Measurements from ENCODE around the gene CAPSL.
"Not testable (repeated sequence)": the region's sequence is repeated elsewhere in the genome, so short reads cannot be mapped to it uniquely, and the experiment has no call there.

CAPSL gene

DNA sequence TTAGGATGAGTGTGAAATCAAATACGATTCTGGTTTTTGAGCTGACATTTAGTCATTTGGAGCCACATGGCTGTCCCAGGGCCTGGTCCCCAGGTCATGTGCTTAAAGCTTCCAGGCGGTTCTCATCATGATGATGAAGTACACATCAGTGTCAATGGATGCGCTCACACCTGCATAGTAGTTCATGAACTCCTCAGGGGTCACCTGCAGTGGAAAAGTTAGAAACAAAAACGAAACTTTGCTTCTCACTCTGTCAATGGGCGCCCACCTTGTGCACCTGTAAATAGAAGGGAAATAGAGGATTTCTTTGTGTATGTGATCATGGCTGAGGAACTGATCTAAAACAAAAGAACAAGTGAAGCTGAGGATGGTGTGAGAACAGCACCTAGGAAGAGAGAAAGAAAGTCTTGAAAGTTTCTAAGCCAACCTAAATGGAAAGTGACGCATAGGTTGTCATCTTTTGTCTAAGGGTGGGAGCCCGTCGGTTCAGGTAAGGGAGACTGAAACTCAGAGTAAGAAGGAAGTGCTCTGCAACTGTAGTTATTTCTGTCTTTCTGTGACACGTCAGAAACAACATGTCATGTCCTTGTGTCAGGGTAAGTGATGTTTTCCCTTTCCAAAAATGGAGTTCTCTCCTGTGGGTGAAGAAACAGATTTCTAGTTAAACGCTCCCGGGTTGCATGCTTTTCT lies 33.8 kb downstream of the CAPSL start:
- no peak for DNase-seq

DNA sequence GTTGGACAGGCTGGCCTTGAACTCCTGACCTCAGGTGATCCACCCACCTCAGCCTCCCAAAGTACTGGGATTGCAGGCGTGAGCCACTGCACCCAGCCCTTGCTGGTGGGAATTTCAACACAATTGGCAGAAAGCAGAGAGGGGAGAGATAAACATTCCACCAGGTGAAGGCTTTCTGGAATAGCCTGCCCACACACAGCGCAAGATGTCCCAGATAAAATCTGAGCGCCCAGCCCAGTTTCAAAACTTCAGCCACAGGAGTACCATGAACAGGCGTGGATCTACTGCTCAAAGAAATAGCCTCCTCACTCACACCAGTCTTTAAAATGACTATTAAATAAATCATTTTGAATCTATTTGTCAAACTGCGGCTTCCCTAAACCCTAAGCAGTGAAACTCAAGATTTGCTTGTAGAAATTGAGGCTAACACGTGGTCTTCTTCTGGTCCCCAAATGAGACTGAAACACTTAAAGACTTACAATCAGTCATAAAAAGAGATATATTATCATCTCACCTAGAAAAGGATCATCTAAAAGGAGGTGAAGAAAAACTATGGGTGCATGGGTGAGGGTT lies 34.7 kb downstream of the CAPSL start:
- no peak for DNase-seq

DNA sequence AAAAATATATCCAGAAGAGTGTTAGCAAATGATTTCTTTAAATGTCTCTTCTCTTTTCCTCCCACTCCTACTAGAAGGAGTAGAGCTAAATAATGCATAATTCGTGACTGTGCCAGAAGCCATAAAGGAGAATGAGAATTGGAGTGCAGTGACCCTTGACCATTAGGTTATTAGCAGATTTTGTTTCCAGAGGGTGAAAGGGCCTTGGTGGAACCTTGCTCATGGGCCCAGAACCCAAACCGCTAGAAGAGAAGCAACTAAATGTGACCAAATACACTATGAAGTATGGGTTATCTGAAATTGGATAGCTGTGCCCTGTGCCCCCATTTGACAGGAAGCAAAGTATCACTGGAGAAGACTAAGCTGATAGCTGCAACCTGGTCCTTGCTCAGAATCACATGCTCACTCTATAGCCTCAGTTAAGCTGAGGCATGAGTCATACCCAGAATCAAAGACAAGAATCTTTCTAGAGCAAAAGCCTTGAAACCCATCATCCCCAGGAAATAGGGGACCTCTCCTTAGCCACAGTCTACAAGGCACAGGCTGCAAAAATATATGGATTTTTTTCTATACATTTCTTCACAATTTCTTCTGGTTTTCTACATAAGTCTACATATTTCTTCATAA lies 36.3 kb downstream of the CAPSL start:
- DNase-seq, result no peak

DNA sequence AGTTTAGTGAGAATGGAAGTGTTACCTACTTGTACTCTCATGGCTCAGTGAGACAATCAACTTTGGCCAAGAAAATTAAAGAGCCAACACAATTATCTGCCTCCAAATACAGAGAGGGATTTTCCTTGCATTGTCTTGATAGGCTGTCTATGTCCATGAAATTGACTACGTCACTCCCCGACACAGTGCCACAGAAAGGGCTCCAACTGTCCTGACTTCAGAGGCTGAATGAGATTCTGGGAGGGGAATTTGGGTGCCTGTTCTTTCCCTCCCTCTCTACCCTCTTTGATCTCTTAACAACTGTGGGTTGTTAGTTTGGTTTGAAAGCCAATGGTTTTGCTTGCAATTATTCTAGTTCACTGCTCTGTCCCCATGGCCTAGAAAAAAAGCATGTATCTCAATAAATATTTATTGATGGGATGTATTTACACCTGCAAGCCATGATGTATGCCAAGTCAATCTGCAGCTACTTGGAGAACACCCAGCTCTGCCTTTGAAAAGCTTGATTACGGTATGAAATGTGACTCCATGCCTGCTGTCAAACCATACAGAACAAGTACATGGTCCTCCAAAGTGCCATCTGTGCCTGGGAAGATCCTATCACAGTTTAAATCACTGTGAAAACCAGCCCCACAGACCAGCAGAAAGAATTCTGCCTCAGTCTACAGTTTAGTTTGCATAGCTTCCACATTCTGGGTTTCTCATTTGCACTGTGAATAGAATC lies 37.3 kb downstream of the CAPSL start:
- no peak for DNase-seq

DNA sequence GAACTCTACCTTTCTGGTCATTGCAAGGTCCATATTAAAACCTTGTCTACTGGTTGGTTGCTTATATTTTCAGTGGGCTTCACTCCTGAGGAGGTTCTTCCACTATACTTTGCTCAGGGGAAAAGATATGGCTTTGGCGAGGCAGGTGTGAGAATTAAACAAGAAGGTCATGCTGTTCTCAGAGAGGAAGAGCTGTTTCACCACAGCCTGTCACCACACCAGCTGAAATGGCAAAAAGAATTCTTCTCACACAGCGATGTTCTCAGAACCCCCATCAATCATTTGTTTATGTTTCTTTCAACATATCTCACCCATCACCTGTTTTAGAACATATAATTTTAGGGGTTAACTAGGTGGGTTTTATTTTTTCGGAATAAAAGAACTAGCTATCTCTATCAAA lies 38.6 kb downstream of the CAPSL start:
- no peak for DNase-seq

DNA sequence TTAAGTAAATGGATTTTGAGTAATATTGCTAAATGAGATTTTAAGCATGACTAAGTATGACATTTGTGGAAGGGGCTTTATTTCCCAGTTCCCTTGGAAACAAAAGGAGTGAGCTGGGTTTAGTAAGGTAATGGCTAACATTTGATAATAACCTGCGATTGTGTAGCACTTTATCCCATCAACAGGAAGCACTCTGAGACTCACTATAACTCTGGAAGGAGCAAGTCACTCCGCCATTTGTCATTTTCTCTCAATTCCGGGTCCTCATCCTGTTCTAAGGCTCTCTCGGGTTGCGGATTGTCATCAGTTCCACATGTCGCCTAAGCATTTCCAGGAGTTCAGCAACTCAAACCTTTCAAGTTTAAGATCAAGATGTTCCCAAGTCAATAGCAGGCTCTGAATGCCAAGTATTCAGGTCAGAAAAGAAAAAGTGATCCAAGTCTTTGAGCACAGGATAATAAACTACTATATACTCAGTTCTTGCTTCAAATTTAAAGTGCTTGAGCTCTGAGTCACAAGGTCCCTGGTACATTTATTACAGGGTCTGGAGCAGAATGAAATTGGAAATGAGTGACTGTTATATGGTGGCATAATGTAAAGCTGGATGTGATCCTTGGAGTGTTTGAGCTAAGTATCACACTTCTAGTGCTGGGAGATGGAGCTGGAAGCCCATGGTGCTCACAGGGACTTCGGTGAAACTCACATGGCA lies 39.3 kb downstream of the CAPSL start:
- no peak for DNase-seq

DNA sequence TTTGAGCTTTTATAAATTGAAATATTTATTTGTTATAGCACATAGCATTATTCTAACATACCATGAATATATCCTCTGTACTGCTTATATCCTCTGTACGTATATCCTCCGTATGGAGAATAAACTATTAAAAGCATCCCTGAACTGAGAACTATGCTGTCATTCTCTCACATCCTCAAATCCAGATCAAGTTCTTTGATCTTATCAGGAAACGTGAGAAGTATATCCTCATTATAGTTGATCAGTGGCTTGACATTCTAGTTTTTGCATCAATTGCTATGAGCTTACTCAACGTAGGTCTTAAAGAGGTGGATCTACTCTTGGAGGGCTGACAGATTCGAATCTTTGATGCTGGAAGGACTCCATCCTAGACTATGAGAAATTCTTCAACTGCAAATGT lies 44.3 kb downstream of the CAPSL start:
- DNase-seq, result no peak

DNA sequence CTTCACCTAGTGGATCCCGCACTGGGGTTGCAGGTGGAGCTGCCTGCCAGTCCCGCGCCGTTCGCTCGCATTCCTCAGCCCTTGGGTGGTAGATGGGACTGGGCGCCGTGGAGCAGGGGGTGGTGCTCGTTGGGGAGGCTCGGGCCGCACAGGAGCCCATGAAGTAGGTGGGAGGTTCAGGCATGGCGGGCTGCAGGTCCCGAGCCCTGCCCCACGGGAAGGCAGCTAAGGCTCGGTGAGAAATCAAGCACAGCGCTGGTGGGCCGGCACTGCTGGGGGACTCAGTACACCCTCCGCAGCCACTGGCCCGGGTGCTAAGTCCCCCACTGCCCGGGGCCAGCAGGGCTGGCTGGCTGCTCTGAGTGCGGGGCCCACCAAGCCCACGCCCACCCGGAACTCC lies 45.6 kb downstream of the CAPSL start:
- not testable (repeated sequence) for DNase-seq

DNA sequence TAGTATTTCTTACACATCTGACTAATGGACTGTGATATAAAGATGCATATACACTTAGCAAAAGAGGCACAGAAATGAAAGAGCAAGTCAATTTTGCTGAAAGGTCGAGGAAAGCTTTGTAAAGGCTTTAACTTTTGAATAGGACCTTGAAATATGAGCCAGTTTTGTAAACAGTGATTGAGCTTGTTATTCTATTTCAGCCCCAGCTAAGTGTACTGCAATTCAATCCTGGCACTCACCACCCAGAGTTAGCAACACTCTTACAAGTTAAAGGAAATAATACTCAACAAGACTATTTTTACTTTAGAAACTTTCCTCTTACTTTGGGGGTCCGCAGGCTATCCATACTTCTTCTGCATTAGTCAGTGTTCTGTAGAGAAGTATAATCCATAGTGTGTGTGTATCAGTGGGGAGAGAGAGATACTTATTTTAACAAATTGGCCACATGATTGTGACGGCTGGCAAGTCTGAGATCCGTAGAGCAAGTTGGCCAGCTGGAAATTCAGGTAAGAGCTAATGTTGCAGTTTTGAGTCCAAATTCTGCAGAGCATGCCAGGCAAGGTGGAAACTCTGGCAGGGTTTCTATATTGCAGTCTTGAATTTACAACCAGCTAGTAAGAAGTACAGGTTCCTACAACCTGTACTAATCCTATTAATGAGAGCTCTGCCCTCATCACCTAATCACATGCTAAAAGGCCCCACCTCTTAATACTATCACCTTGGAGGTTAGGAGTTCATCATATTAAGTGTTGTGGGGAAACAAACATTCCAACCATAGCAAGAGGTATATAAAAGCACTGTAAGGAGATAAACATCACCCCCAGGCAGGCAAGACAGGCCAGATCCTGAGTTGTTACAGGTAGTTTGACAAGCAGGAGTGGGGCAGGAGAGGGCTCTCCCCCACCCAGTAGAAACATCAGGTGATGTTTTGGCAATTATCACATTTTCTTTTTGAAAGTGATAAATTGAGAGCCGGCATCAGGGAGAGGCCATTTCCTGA lies 48.1 kb downstream of the CAPSL start:
- DNase-seq, result no peak

DNA sequence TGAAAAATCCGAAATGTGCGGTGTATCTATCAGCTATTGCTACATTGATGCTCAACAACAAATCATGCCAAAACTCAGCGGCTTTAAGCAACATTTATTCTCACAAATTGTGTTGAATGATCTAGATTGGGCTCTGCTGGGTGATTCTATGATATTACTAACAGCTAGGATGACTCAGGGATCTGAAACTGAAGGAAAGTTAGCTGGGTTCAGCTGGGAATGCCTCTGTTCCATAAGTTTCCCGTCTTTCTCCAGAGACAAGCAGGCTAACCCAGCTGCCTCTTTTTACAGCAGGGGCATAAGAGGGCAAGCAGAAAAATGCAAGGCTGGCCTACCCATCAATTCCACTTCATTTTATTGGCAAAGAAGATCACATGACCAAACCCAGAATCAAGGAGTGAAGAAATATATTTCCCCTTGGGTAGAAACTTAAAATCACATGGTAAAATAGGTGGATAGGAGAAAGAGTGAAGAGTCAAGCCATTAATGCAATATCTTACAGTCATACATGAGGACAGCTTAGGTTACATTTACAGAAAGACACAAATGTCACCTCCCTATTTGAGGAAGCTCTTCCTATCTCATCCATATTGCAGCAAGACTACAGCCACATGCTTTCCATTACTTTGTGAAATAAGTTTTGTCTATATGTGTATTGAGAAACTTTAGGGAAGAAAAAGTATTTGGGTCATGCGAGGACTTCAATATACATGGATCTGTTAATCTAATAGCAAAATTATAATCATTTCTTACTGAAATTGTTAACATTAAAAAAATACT lies 50.9 kb downstream of the CAPSL start:
- no peak for DNase-seq

DNA sequence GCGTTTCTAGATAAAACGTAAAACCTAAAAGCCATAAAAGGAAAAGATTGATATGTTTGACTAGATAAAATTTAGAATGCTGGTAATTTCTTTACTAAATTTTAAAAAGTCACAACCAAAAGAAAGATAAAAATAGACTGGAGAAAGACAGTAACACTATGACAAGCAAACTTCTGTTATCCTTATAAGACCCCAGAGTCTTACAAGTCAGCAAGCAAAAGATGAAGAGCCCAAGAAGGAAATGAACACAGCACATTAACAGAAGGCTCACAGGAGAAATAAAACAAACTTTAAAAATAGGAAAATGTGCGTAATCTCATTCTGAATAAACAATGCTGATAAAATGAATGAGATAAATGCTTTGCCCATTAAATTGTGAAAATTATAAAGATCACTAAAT lies 52.0 kb downstream of the CAPSL start:
- no peak for DNase-seq

DNA sequence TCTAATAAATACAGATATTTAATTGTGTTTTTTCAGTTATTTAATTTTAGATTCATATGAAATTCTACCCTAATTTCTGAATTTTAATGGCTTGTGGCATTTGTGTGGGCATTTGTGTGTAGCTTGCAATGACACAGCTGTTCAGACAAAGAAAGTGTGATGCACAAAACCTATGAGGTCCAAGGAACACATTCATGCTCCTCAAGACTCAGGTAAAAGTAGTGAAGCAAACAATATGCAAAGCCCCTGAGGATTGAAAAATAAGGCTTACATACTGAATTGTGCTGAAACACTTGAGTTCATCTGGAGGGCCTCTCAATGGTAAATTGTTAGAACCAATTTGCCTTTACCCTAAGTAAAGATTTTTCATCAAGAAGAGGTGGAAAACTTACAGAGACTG lies 53.6 kb downstream of the CAPSL start:
- no peak for DNase-seq

DNA sequence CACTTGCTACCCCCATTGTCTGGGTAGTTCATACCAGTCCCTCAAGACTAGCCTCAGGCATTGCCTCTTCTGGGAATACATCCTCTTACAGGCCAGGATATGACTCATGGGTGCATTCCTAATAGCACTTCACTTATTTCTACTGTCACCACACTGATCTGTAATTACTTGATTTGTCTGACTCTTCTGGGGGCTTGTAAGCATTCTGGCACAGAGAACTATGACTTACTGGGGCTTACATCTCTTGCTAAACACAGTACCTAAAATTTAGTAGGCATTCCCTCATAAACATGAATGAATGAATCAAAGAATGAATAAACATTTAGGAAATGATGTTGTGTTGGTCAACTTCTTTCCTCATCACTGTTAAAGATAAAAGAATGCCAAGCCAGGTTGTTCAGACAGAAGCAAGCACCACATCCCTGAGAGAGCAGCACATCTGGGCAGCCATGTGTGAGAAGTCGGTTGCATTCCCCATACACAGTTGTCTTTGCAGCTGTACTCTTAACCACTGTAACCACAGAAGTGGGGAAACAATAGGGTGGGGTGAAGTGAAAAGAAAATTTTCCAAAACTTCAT lies 54.1 kb downstream of the CAPSL start:
- DNase-seq, result no peak

DNA sequence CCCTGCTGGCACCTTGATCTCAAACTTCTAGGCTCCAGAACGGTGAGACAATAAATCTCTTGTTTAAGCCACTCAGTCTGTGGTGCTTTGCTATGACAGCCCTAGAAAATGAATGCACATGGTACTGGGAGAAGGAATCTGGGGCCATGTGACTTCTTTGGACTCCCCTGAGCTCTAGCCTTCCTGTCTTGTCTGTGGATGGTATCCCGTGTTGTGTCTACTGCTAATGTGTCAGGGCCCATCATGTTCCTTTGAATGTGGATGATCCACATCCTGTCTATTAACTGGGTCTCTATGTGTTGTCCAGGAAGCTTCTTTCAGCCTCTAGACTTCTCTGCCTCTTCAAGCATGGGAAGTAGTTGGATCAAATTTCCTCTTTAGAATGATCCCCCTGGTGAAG lies 56.7 kb downstream of the CAPSL start:
- no peak for DNase-seq

DNA sequence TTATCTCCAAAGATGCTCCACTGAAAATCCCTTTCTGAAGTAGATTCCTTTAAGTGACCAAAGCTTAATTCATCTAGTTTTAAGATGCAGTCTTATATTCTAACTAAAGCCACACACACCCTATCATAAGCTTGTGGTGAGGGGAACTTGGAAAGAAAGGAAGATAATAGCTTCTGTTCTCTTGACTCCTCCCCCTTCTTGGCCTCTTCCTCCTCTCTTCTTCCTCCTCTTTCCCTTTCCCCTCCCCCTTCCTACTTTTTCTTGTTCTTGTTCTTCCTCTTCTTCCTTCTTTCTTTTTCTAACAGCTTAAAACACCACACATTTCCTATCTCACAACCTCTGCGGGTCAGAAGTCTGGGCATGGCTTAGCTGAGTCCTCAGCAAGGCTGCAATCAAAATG lies 58.3 kb downstream of the CAPSL start:
- no peak for DNase-seq

DNA sequence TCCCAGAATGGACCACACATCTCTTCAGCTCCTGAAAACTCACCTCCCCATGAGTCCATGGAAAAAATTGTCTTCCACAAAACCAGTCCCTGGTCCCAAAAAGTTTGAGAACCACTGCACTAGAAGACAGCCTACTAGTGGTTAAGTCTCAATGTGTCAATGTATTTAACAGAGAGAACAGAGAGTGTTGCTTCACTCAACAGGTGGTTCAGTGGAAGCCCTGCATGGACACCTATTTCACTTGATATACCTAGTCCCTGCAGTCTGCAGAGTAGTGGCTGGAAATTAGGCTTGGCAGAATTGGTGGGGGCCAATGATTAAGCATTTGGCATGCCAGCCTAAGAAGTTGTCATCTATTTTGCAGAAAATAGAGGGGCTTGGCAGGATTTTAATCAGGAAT lies 58.8 kb downstream of the CAPSL start:
- DNase-seq, result no peak

DNA sequence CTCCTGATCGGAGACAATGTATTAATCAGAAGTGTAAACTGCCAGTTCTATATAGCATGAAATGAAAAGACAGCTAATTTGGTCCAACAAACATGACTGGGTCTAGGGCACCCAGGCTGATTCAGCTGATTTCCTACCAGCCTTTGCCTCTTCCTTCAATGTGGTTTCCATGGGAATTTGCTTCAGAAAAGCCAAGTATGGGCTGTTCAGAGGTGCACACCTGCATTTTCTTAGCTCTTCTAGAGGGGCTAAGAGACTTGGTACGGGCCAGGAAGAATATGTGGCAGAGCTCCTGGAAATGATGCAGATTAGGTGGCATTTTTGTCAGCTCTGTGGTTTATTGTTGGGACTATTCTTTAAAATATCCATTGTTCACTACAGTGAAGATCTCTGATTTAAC lies 59.3 kb downstream of the CAPSL start:
- no peak for DNase-seq

DNA sequence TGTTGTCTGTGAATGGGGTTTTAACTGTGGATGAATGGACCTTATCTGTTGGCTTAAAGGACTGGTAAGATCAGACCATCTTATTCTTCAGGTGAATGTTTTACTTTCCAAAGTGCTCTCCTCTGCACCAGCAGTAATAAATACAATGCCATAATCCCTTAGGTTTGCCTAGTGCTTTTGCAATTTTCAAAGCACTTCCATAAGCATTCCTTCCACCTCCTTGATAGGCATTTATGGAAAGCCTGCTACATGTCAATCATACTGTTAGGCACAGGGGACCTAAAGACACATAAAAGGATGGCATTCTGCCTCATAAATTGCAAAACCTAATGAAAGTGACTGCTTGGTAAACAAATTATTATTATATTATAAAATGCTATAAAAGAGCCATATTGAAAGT lies 60.3 kb downstream of the CAPSL start:
- DNase-seq, result no peak

DNA sequence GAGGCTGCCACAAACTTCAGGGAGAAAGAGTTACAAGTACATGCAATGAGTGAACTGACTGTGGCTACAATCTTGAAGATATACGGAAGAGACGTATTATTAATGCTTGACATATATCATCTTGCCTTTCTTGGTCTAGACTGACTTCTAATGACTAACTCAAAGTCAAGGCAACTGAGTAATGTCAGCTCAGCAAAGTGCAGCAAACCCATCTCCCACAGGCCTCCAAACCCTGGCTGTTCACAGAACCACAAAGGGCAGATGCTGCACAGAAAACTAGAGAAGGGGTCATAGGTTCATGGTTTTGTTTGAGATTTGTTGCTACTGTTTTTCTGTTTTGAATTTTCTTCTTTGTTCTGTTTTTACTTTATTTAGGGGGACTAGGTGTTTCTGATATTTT lies 60.8 kb downstream of the CAPSL start:
- no peak for DNase-seq

DNA sequence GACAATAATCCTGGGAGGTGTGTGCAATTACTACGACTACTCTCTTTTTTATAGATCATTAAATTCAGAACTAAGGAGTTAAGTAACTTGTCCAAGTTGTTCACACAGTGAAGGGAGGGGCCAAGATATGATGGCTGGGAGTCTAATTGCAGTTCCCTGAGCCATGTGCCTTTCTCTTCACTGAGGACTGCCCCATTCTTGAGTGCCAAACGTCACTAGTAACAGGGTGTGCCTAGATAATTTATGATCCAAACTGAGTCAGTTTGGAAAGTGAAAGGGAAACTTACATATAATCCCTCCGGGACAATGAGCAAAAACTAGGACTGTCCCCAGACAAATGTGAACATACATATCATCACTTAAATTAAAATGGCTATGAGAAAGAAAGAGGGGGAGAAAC lies 61.5 kb downstream of the CAPSL start:
- DNase-seq, result no peak

DNA sequence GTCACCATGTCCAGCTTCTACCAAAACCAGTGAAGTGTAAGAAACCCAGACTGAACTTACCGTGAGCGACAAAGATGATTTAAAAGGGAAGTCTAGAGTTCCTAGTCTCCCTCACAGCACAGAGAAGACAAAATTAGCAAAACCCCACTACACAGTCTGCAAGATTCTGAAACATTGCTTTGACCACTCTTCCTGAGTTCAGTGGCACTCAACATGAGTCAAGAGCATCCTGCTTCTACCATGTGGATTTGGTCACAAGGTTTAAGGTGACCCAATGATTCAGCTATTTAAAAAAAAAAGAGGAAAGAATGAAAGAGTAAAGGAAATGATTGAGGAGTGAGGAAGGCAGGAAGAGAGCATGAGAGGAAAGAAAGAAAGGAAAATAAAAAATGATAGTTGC lies 62.0 kb downstream of the CAPSL start:
- DNase-seq, result no peak

Data from NCI-H1417 (cell line).